NCI-H524 treated with DMSO at 0.1 percent for 48 hours (cell line): Measurements from ENCODE around the gene ABCB1.
"Not testable (repeated sequence)": the region's sequence is repeated elsewhere in the genome, so short reads cannot be mapped to it uniquely, and the experiment has no call there.

ENCODE experiments used
- DNase-seq: peaks from one replicate; lab custom pipeline; 2025; lab: John Stamatoyannopoulos, UW

Gene ABCB1

DNA sequence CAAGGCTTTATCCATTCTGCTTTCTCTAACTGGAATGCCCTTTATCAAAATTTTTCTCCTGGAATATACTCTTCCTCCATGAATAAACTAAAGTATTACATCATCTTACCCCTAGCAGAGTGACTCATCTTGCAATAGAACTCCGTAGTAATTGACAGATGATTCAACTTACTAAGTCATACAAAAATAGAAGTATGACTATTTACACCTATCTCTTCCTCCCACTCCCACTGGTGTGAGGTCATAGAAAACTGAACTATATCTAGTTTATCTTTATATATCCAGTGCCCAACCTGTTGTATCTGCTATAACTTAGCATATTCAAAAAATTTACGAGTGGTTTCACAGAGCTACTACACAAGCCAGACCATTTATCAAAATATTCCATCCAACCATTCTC lies 26.1 kb downstream of the ABCB1 start:
- no peak for DNase-seq

- not testable (repeated sequence) for DNase-seq
Observed at GRCh38 chr7:87572513-87572912, 28.2 kb downstream of the ABCB1 start.

DNA sequence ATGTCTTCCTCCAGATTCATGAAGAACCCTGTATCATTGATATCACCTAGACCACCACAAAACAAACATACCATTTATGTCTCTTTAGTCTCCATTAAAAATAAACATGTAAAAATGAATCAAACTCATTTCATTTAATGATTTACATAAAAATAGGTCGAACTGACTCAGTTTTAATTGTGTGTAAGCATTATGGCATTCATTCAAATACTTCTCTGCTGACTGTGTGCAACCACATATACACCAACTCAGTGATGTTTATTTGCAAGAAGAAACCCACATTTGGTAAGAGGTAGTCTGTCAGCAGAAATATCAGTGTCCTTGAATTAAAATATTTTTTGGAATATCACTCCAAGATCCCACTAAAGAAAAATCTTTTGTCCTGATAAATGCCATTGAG lies 30.5 kb downstream of the ABCB1 start:
- DNase-seq: no peak

- DNase-seq: peak; percentile 3
Observed at GRCh38 chr7:87567052-87567451, 33.6 kb downstream of the ABCB1 start.

DNA sequence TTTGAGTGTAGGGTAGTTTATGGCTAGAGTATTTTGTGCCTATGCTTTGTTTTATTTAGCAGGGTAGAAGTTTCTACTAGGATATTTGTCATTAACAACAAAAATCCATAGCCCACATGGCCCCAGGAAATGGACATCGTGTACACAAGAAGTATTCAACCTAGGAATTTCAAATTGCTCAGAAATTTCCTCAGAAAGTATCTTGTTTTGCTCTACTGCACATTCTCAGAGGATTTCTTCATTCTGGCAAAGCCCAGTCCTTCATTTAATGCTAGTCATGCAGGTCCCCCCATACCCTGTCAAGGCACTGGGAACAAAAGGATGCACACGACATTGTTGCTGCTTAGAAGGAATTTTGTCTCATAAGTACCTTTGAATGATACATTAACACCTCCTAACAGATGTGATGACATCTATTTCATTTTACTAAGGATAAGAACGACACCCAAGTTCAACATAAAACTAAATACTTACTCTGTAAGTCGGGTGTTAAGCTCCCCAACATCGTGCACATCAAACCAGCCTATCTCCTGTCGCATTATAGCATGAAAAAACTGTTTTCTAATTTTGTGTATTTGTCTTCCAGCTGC lies 34.3 kb downstream of the ABCB1 start:
- DNase-seq: no peak

DNA sequence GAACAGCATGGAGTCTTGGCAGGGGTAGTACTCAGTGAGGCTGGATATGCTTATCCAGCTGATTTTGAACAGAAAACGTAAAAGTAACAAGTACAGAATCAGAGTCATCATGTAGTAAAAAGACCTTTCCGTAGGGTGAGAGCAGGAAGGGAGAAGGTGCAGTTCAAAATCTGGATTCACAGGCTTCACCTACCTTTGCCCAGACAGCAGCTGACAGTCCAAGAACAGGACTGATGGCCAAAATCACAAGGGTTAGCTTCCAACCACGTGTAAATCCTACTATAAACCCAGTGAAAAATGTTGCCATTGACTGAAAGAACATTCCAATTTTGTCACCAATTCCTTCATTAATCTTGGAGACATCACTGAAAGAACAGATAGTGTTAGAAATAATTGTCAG lies 34.8 kb downstream of the ABCB1 start:
- no peak for DNase-seq

GRCh38 chr7:87564296-87564963 lies 36.3 kb downstream of the ABCB1 start:
- no peak for DNase-seq

GRCh38 chr7:87561702-87562101 lies 39.0 kb downstream of the ABCB1 start:
- DNase-seq: no peak

- DNase-seq: no peak
Observed at GRCh38 chr7:87561102-87561501, 39.6 kb downstream of the ABCB1 start.

DNA sequence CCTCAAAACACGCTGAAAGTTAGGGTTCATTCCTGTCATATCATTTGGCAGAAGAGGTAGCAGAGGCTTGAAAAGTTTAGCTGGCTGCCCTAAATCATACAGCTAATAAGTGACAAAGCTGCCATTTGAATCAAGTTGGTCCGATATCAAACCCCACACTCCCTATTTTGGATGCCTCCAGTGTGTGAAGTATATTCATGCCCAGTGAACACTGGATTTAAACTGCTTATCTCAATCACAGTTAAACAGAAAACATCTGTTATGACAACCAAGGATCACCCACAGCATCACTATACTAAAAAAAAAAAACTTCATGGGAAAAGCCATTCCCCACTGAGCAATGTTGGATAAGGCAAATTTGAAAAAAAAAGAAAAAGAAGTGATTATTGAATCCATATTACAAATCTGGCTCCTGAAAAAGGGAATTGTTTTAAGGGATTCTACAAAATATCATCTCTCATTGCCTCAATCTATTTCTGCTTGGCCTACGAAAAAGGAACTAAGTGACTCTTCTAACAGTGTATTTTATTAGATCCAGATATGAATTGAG lies 48.3 kb downstream of the ABCB1 start:
- DNase-seq: no peak

- no peak for DNase-seq
Observed at GRCh38 chr7:87548123-87548919, 52.4 kb downstream of the ABCB1 start.

DNA sequence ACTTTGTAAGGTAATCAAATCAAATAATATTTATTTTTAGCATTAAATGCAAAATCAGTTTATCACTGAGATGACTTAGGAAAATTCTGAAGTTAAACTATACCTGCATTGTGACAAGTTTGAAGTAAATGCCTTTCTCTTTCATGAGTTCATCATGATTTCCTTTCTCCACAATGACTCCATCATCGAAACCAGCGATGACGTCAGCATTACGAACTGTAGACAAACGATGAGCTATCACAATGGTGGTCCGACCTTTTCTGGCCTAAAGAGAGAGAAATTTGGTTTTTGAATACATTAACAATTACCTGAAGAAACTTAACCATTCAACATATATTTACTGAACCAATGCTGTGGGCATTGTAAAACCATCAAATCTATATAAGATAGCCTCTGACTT lies 54.9 kb downstream of the ABCB1 start:
- DNase-seq: no peak

DNA sequence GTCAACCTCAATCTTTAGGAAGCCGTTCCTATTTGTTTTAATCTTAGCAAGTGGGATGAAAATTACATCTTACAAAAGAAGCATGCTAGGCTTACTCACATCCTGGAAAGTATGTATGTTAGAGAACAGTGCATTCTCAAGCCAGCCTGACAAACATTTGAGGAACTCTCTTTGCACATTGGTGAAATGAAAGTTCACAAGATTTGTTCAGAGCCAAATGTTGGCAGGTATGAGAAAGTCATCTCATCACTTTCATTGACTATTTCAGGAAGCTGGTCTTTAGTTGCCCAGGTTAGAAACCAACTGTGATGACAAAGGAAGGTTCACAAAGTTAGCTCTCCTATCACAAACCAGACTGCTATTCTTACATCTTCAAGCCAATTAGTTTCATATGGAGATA lies 57.1 kb downstream of the ABCB1 start:
- DNase-seq: no peak

GRCh38 chr7:87541648-87542047 lies 59.0 kb downstream of the ABCB1 start:
- DNase-seq: no peak

GRCh38 chr7:87538052-87538451 lies 62.6 kb downstream of the ABCB1 start:
- no peak for DNase-seq

GRCh38 chr7:87534072-87534471 lies 66.6 kb downstream of the ABCB1 start:
- DNase-seq: no peak

DNA sequence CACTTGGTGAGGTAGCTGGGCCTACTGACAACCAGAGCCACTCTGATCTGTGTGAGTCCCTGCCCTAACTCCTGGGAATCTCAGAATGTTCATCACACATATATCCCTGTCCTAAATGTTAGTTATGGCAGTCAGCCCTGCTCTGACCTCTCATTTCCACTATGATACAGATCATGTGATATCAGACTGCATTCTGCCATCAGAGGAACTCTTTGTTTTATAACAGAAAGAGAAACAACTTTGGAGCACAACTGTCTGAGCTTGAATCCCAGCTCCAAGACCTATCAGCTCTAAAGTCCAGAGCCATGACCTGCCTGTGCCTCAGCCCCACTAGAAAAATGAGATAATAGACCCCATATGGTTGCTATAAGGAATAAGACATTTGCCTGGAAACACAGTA lies 70.6 kb downstream of the ABCB1 start:
- no peak for DNase-seq

GRCh38 chr7:87528730-87529129 lies 72.0 kb downstream of the ABCB1 start:
- no peak for DNase-seq

- DNase-seq: no peak
Observed at GRCh38 chr7:87518735-87519134, 81.9 kb downstream of the ABCB1 start.

DNA sequence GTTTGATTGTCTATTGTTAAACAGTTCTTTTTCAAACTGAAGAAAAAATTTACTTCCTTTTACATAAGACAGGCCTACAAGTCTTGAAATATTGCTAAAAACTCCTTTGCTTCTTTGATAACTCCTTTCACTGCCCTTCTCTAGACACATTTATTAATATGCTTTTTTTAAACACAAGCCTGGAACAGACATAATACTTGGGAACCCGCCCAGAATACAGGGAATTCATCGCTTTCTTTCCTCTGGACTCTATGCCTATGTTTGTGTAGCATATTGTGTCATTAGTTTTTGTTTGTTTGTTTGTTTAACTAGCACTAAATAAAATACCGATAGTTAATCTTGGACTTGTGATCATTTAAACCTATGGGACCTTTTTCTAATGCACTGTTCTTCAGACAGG lies 82.8 kb downstream of the ABCB1 start:
- no peak for DNase-seq

GRCh38 chr7:87517136-87517815 lies 83.4 kb downstream of the ABCB1 start:
- DNase-seq: no peak

GRCh38 chr7:87513735-87514335 lies 86.8 kb downstream of the ABCB1 start:
- no peak for DNase-seq
